HepG2 (cell line): ENCODE data around the gene SRR. TPM values are rescaled to one million over a fixed set of nuclear protein-coding genes. Genes with fewer than 3 reads are reported as not detected.

Experiments
- ATAC-seq: fragments of 200-7000 bp; cut with Tn5 transposase; 3 replicates; pipeline ENCODE4 v1.9.1; 2020; ENCODE audit warnings: mild to moderate bottlenecking, moderate library complexity
- BruUV-seq: library from RNA; stranded (reverse); fragments of 400-500 nt; replicated peaks from 2 replicates; lab custom pipeline; 2021; lab: Mats Ljungman, UMichigan
- CTCF ChIA-PET: fragments of 300-600 bp; formaldehyde crosslinking; extraction: SDS; loops from one replicate; lab custom pipeline; 2021; ENCODE audit warnings: low total read pairs, inconsistent platforms, low intra/inter-chr PET ratio; lab: Yijun Ruan, JAX
- POLR2A ChIA-PET: fragments of 350-600 bp; sonication (Branson Sonifier 250); formaldehyde crosslinking; loops from one replicate; lab custom pipeline; 2020; ENCODE audit warnings: antibody characterized with exemption, inconsistent platforms; lab: Yijun Ruan, JAX
- DNase-seq: peaks from one replicate; pipeline ENCODE4 v3.0.0-alpha.2; 2015; ENCODE audit warnings: low spot score
- FAIRE-seq: peaks from 3 replicates; lab custom pipeline; 2011; peaks lifted over from hg19 to GRCh38; lab: Jason Lieb, UNC
- H2AFZ ChIP-seq: one replicate; pipeline ENCODE4 v1.6.1; 2011; ENCODE audit warnings: low read length, inconsistent platforms
- H3K27ac ChIP-seq: fragments of 300-600 bp; 3 replicates; pipeline ENCODE4 v1.8.0; 2011; ENCODE audit warnings: mixed run types, mild to moderate bottlenecking, mixed read lengths, low read length, inconsistent platforms; ENCODE audit not compliant: insufficient read depth; ENCODE audit errors: extremely low read length
- H3K27me3 ChIP-seq, 2 experiments: fragments of 200-600 bp in 1 of 2; 2 replicates in 1 of 2; 3 replicates in 1 of 2; pipeline versions ENCODE4 v1.6.0 to v1.8.0; 2011; ENCODE audit warnings: low read length in 2 of 2, mild to moderate bottlenecking in 2 of 2, moderate library complexity in 2 of 2, inconsistent platforms in 1 of 2; ENCODE audit not compliant: insufficient read depth in 2 of 2, control insufficient read depth in 1 of 2
- H3K36me3 ChIP-seq, 2 experiments: fragments of 200-600 bp in 1 of 2; replicated peaks in 1 of 2; 2 replicates in 1 of 2; 3 replicates in 1 of 2; pipeline versions ENCODE4 v1.5.1 to v1.8.0; 2011; ENCODE audit warnings: low read length in 2 of 2, inconsistent platforms in 1 of 2; ENCODE audit not compliant: insufficient read depth in 2 of 2, control insufficient read depth in 1 of 2
- H3K4me1 ChIP-seq: 2 replicates; pipeline ENCODE4 v1.5.1; 2012; ENCODE audit warnings: low read length, inconsistent platforms; ENCODE audit not compliant: insufficient read depth
- H3K4me2 ChIP-seq: 2 replicates; pipeline ENCODE4 v1.6.0; 2011; ENCODE audit warnings: low read depth, low read length, inconsistent platforms
- H3K4me3 ChIP-seq, 3 experiments: fragments of 200-600 bp in 1 of 3; sonication (generic), shearing (Covaris generic) in 1 of 3; replicated peaks in 1 of 3; 2 replicates each; pipeline ENCODE4 v1.5.1; 2011 to 2016; ENCODE audit warnings: low read length in 3 of 3, inconsistent platforms in 2 of 3, low read depth in 2 of 3, mild to moderate bottlenecking in 2 of 3, control low read depth in 1 of 3, mixed read lengths in 1 of 3; ENCODE audit not compliant: insufficient read depth in 1 of 3
- H3K79me2 ChIP-seq: one replicate; pipeline ENCODE4 v1.6.1; 2011; ENCODE audit warnings: low read length, inconsistent platforms; ENCODE audit not compliant: insufficient read depth
- H3K9ac ChIP-seq: 2 replicates; pipeline ENCODE4 v1.6.0; 2011; ENCODE audit warnings: mild to moderate bottlenecking, low read depth, low read length, inconsistent platforms; ENCODE audit not compliant: insufficient read depth
- H3K9me3 ChIP-seq: 2 replicates; pipeline ENCODE4 v1.5.1; 2012; ENCODE audit warnings: mild to moderate bottlenecking, low read length
- H4K20me1 ChIP-seq: 2 replicates; pipeline ENCODE4 v1.6.0; 2011; ENCODE audit warnings: inconsistent platforms, mild to moderate bottlenecking, low read length, moderate library complexity; ENCODE audit not compliant: insufficient read depth
- HOXA7 ChIP-seq: sonication (generic); formaldehyde crosslinking; IDR thresholded peaks from 2 replicates; pipeline ENCODE4 v1.8.1; 2022; ENCODE audit warnings: mild to moderate bottlenecking, missing genetic modification reagents, moderate library complexity
- POLR2AphosphoS5 ChIP-seq: IDR thresholded peaks from 2 replicates; pipeline ENCODE4 v1.6.1; 2012; ENCODE audit warnings: low read depth, low read length
- RBFOX2 ChIP-seq: fragments of 200-400 bp; formaldehyde crosslinking; IDR thresholded peaks from 2 replicates; pipeline ENCODE4 v1.6.1; 2017; ENCODE audit warnings: low read depth, mild to moderate bottlenecking, low read length
- YEATS2 ChIP-seq: sonication (generic); formaldehyde crosslinking; IDR thresholded peaks from 2 replicates; pipeline ENCODE4 v1.4.0; 2020; ENCODE audit warnings: missing genetic modification reagents, borderline replicate concordance
- ZNF441 ChIP-seq: sonication (generic); formaldehyde crosslinking; IDR thresholded peaks from 2 replicates; pipeline ENCODE4 v1.7.0; 2021; ENCODE audit warnings: missing genetic modification reagents, borderline replicate concordance
- ZNF615 ChIP-seq: sonication (generic); formaldehyde crosslinking; IDR thresholded peaks from 2 replicates; pipeline ENCODE4 v1.5.0; 2020; ENCODE audit warnings: mild to moderate bottlenecking, missing genetic modification reagents, borderline replicate concordance
- WGBS: methylation state at CpG from one replicate; pipeline ENCODE4 v1.1.6; 2017; ENCODE audit warnings: low lambda C conversion rate; 5-methylcytosine and 5-hydroxymethylcytosine counted together
- in situ Hi-C: cut with HindIII; loops from 2 replicates; pipeline ENCODE4 v1.10.0; 2017; ENCODE audit warnings: low pct_unique_long_range_greater_than_20kb; ENCODE audit not compliant: extremely low pct_ligation_motif_present
- intact Hi-C: fragments of 100-400 bp; cut with micrococcal nuclease; formaldehyde crosslinking; loops from one replicate; pipeline ENCODE4 v1.10.0; 2022; ENCODE audit not compliant: unreplicated experiment
- polyA plus RNA-seq, 8 experiments: library from polyadenylated mRNA; depleted of rRNA in 3 of 8; stranded (reverse) in 7 of 8; unstranded in 1 of 8; fragments of >200 nt; fragmentation: Illumina TruSeq in 4 of 8; extraction: Trizol in 4 of 8; gene quantifications; 2 replicates each; pipeline versions ENCODE4 v1.2.1 to v1.2.3, GENCODE V29; 2011 to 2016; ENCODE audit warnings: low read depth in 4 of 8, missing spikeins in 1 of 8, mixed read lengths in 1 of 8; ENCODE audit not compliant: insufficient read depth in 1 of 8
- total RNA-seq, 5 experiments: library from RNA; depleted of rRNA; stranded (reverse); fragments of >200 nt; fragmentation: Illumina TruSeq; extraction: Trizol; gene quantifications; 2 replicates each; pipeline ENCODE4 v1.2.3, GENCODE V29; 2016; ENCODE audit warnings: low read depth in 1 of 5
- TF ChIP-seq, protein P1 (sequence below), 2 experiments: sonication (generic) in 1 of 2; formaldehyde crosslinking in 1 of 2; IDR thresholded peaks; 2 replicates each; pipeline versions ENCODE4 v1.4.0 to v1.6.1; 2018 to 2020; ENCODE audit warnings: missing genetic modification reagents in 2 of 2, borderline replicate concordance in 1 of 2, low read depth in 1 of 2, mild to moderate bottlenecking in 1 of 2, missing biosample characterization in 1 of 2

SRR gene
- total and polyA plus RNA-seq, 2 of the 13 experiments (the other 11 are each of a cell fraction or from before 2014, with no cell fraction given) = 3.6 to 7.8 TPM

GRCh38 chr17:2323629-2324314 lies 20.0 kb downstream of the SRR start:
- Histone ChIP-seq H3K9ac (no peak overlapping the region), H3K36me3 (peaks cover 15 to 52% of the 10 kb centered on the region in 2 experiments), H2AFZ (no peak overlapping the region), H3K27ac (no peak overlapping the region), H3K9me3 (no peaks in the 10 kb centered on the region), H3K4me1 (no peaks in the 10 kb centered on the region), H3K27me3 (no peaks in the 10 kb centered on the region)
- in situ Hi-C loops (no loop called here), intact Hi-C loops (no loop called here)
- ChIA-PET CTCF (no interaction called here), POLR2A (interaction anchor here (0.5 to 1.4 kb wide), 3 partner anchors 11 to 1776 kb away, joined by 3 to 6 read pairs (median 6); partner anchors contain the start of genes SMG6 and SRR)
- 95% methylated on average over 2 of the region's 2 CpGs for WGBS
- BruUV-seq = no TSS peak
- FAIRE-seq (no peak), ATAC-seq (no peak), DNase-seq (no peak)
- TF ChIP-seq POLR2AphosphoS5 (peak; percentile 20; the same call in 1 of the 2 replicates), HOXA7 (no peak), ZNF615 (CRISPR knock-in tag) (no peak)
- TF ChIP-seq, all 625 proteins: peak for 1
- Histone ChIP-seq H3K79me2 (peaks cover 3% of the 10 kb centered on the region), H4K20me1 (no peaks in the 10 kb centered on the region), H3K4me2 (no peak overlapping the region), H3K4me3 (no peak overlapping the region)

- no peak overlapping the region for H2AFZ ChIP-seq
- H3K9ac ChIP-seq = no peak overlapping the region
- in situ Hi-C loops = no loop called here
- DNase-seq (no peak), FAIRE-seq (no peak), ATAC-seq (no peak)
- no peak overlapping the region for H3K27ac ChIP-seq
- H3K4me1 ChIP-seq = peaks cover 27% of the 10 kb centered on the region
- H3K79me2 ChIP-seq = peaks cover 45% of the 10 kb centered on the region
- POLR2A ChIA-PET = interaction anchor here (0.5 kb wide), 1 partner anchor 561 kb away, joined by 3 read pairs; no protein-coding TSS in a partner anchor
- intact Hi-C loops = no loop called here
- no peaks in the 10 kb centered on the region; a peak in 1 of 5 replicates for H3K27me3 ChIP-seq
- no TSS peak for BruUV-seq
- WGBS = 100% methylated on average over 3 of the region's 3 CpGs
- no peak overlapping the region for H3K4me3 ChIP-seq
- TF ChIP-seq, protein P1, sequence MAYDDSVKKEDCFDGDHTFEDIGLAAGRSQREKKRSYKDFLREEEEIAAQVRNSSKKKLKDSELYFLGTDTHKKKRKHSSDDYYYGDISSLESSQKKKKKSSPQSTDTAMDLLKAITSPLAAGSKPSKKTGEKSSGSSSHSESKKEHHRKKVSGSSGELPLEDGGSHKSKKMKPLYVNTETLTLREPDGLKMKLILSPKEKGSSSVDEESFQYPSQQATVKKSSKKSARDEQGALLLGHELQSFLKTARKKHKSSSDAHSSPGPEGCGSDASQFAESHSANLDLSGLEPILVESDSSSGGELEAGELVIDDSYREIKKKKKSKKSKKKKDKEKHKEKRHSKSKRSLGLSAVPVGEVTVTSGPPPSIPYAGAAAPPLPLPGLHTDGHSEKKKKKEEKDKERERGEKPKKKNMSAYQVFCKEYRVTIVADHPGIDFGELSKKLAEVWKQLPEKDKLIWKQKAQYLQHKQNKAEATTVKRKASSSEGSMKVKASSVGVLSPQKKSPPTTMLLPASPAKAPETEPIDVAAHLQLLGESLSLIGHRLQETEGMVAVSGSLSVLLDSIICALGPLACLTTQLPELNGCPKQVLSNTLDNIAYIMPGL (CRISPR knock-in tag; IDR thresholded peaks at IDR 0.05; ENCODE audit: borderline replicate concordance in 1 of 2, low read depth in 1 of 2) = no peak
- TF ChIP-seq RBFOX2 (peak; percentile 23; the same call in 1 of the 2 replicates), YEATS2 (CRISPR knock-in tag) (no peak), ZNF441 (CRISPR knock-in tag) (no peak), POLR2AphosphoS5 (0 out of 2 replicates have a peak, but pooled peaks have one; percentile 19)
- no peak overlapping the region for H3K4me2 ChIP-seq
- CTCF ChIA-PET = no interaction called here
- H3K36me3 ChIP-seq = peaks cover 40 to 77% of the 10 kb centered on the region in 2 experiments
- H4K20me1 ChIP-seq = no peaks in the 10 kb centered on the region; the same call in 1 of the 2 replicates
- H3K9me3 ChIP-seq = no peaks in the 10 kb centered on the region
Observed at GRCh38 chr17:2331303-2331702, 27.6 kb downstream of the SRR start.
